WTC11 (cell line): ENCODE results near the gene KLF11. TPM values are rescaled to one million over a fixed set of nuclear protein-coding genes. Genes with fewer than 3 reads are reported as not detected.

ENCODE experiments used
- ATAC-seq: fragments of 200-7000 bp; cut with Tn5 transposase; 2 replicates; pipeline ENCODE4 v1.10.0; 2021; ENCODE audit warnings: mild to moderate bottlenecking, moderate library complexity
- CTCF ChIA-PET: fragments of 300-600 bp; sonication (Branson Sonifier 250); formaldehyde crosslinking; loops from one replicate; lab custom pipeline; 2021; ENCODE audit warnings: antibody characterized with exemption; lab: Charles Lee
- POLR2A ChIA-PET: fragments of 350-600 bp; sonication (Branson Sonifier 250); formaldehyde crosslinking; loops from one replicate; lab custom pipeline; 2021; ENCODE audit warnings: antibody characterized with exemption; lab: Charles Lee
- DNase-seq: peaks from one replicate; pipeline ENCODE4 v3.0.0; 2021; ENCODE audit warnings: low spot score
- H3K27ac Mint-ChIP-seq: 2 replicates; pipeline ENCODE4 v1.8.0; 2021; ENCODE audit warnings: mixed read lengths
- H3K27me3 Mint-ChIP-seq: 2 replicates; pipeline ENCODE4 v1.8.0; 2021; ENCODE audit warnings: low read depth, mild to moderate bottlenecking, moderate library complexity, mixed read lengths
- H3K36me3 Mint-ChIP-seq: 2 replicates; pipeline ENCODE4 v1.8.0; 2021; ENCODE audit warnings: mixed read lengths
- H3K4me1 Mint-ChIP-seq: 2 replicates; pipeline ENCODE4 v1.8.0; 2022; ENCODE audit warnings: mixed read lengths
- H3K4me3 Mint-ChIP-seq: 2 replicates; pipeline ENCODE4 v1.8.0; 2021; ENCODE audit warnings: mild to moderate bottlenecking, moderate library complexity, mixed read lengths
- H3K9me3 Mint-ChIP-seq: 2 replicates; pipeline ENCODE4 v1.8.0; 2021; ENCODE audit warnings: mixed read lengths
- ATF1 ChIP-seq: sonication (generic); formaldehyde crosslinking; IDR thresholded peaks from 2 replicates; pipeline ENCODE4 v1.8.1; 2023; ENCODE audit warnings: mild to moderate bottlenecking, moderate library complexity, missing genetic modification reagents
- CREM ChIP-seq: sonication (generic); formaldehyde crosslinking; IDR thresholded peaks from 2 replicates; pipeline ENCODE4 v1.8.1; 2022; ENCODE audit warnings: mild to moderate bottlenecking, missing genetic modification reagents, moderate library complexity
- HMGA2 ChIP-seq: fragments of 250-450 bp; sonication (Bioruptor Pico); IDR thresholded peaks from 2 replicates; pipeline ENCODE4 v1.4.0; 2021; ENCODE audit warnings: mild to moderate bottlenecking, moderate library complexity
- NFYB ChIP-seq: sonication (generic); formaldehyde crosslinking; conservative IDR thresholded peaks from 2 replicates; pipeline ENCODE4 v1.8.0; 2022; ENCODE audit warnings: low read depth, missing genetic modification reagents
- NR2C2 ChIP-seq: sonication (generic); formaldehyde crosslinking; IDR thresholded peaks from 2 replicates; pipeline ENCODE4 v1.8.0; 2022; ENCODE audit warnings: mild to moderate bottlenecking, missing genetic modification reagents
- OVOL2 ChIP-seq: fragments of 250-450 bp; sonication (Bioruptor Pico); IDR thresholded peaks from 2 replicates; pipeline ENCODE4 v1.9.0; 2021; ENCODE audit warnings: mild to moderate bottlenecking, borderline replicate concordance
- SMAD3 ChIP-seq: sonication (generic); formaldehyde crosslinking; IDR thresholded peaks from 2 replicates; pipeline ENCODE4 v1.8.0; 2022; ENCODE audit warnings: missing genetic modification reagents, mild to moderate bottlenecking, borderline replicate concordance
- ZNF138 ChIP-seq: sonication (generic); formaldehyde crosslinking; conservative IDR thresholded peaks from 2 replicates; pipeline ENCODE4 v1.8.1; 2022; ENCODE audit warnings: mild to moderate bottlenecking, moderate library complexity, missing genetic modification reagents
- total RNA-seq: library from RNA; stranded (reverse); gene quantifications from 3 replicates; pipeline ENCODE4 v1.2.3, GENCODE V29; 2021
- TF ChIP-seq, protein P1 (sequence below): sonication (generic); formaldehyde crosslinking; IDR thresholded peaks from 2 replicates; pipeline ENCODE4 v1.8.1; 2023; ENCODE audit warnings: mild to moderate bottlenecking, moderate library complexity, missing genetic modification reagents
- TF ChIP-seq, protein P2 (sequence below): sonication (generic); formaldehyde crosslinking; conservative IDR thresholded peaks from 2 replicates; pipeline ENCODE4 v1.8.1; 2022; ENCODE audit warnings: mild to moderate bottlenecking, missing genetic modification reagents
- TF ChIP-seq, protein P3 (sequence below): sonication (generic); formaldehyde crosslinking; IDR thresholded peaks from 2 replicates; pipeline ENCODE4 v1.8.1; 2023; ENCODE audit warnings: mild to moderate bottlenecking, missing genetic modification reagents
- TF ChIP-seq, protein P4 (sequence below): sonication (generic); formaldehyde crosslinking; IDR thresholded peaks from 2 replicates; pipeline ENCODE4 v1.8.0; 2022; ENCODE audit warnings: mild to moderate bottlenecking, missing genetic modification reagents
- TF ChIP-seq, protein P5 (sequence below): sonication (generic); formaldehyde crosslinking; IDR thresholded peaks from 2 replicates; pipeline ENCODE4 v1.8.1; 2022; ENCODE audit warnings: mild to moderate bottlenecking, missing genetic modification reagents, moderate library complexity, borderline replicate concordance
- TF ChIP-seq, protein P6 (sequence below): sonication (generic); formaldehyde crosslinking; IDR thresholded peaks from 2 replicates; pipeline ENCODE4 v1.8.0; 2022; ENCODE audit warnings: mild to moderate bottlenecking, missing genetic modification reagents
- TF ChIP-seq, protein P7 (sequence below): sonication (generic); formaldehyde crosslinking; IDR thresholded peaks from 2 replicates; pipeline ENCODE4 v1.8.1; 2023; ENCODE audit warnings: mild to moderate bottlenecking, missing genetic modification reagents, borderline replicate concordance
- TF ChIP-seq, protein P8 (sequence below): sonication (generic); formaldehyde crosslinking; IDR thresholded peaks from 2 replicates; pipeline ENCODE4 v1.8.0; 2023; ENCODE audit warnings: mild to moderate bottlenecking, missing genetic modification reagents
- TF ChIP-seq, protein P9 (sequence below): fragments of 250-450 bp; sonication (Bioruptor Pico); IDR thresholded peaks from 2 replicates; pipeline ENCODE4 v1.9.0; 2021; ENCODE audit warnings: mild to moderate bottlenecking, borderline replicate concordance

KLF11 gene
- total RNA-seq, 1 experiment from 2014 or later = 8.8 TPM

DNA sequence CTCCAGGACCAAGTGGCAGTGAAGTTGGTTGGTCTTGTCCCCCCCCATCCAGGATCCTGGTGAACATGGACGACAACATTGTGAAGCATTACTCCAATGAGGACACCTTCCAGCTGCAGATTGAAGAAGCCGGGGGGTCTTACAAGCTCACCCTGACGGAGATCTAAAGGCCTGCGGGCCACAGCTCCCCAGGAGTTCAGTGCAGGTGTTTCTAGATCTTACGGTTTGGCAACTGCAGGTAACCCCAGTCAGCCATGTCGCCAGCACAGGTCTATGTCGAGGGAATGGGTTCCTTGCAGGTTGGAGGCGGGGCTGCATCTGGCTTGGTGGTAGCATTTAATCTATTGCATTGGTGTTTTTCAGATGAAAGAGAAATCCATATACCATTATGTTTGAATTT lies 42.8 kb upstream of the KLF11 start:
- Mint-ChIP-seq H3K4me3 (no peak overlapping the region), H3K27ac (peak overlapping the region; percentile 89; the same call in 1 of the 2 replicates), H3K9me3 (0 out of 2 replicates have a peak, but pooled peaks cover 3% of the 10 kb centered on the region), H3K27me3 (no peaks in the 10 kb centered on the region), H3K36me3 (no peaks in the 10 kb centered on the region), H3K4me1 (peaks cover 11% of the 10 kb centered on the region)
- ChIA-PET CTCF (interaction anchor here (0.8 kb wide), 1 partner anchor 16 kb away, joined by 5 read pairs; no protein-coding TSS in a partner anchor), POLR2A (no interaction called here)
- ATAC-seq (no peak), DNase-seq (no peak)
- TF ChIP-seq SMAD3 (CRISPR knock-in tag) (no peak), NR2C2 (CRISPR knock-in tag) (no peak), HMGA2 (CRISPR knock-in tag) (no peak), ZNF138 (CRISPR knock-in tag) (no peak), OVOL2 (CRISPR knock-in tag) (no peak), CREM (no peak), ATF1 (CRISPR knock-in tag) (no peak), NFYB (CRISPR knock-in tag) (no peak)
- TF ChIP-seq, protein P1, sequence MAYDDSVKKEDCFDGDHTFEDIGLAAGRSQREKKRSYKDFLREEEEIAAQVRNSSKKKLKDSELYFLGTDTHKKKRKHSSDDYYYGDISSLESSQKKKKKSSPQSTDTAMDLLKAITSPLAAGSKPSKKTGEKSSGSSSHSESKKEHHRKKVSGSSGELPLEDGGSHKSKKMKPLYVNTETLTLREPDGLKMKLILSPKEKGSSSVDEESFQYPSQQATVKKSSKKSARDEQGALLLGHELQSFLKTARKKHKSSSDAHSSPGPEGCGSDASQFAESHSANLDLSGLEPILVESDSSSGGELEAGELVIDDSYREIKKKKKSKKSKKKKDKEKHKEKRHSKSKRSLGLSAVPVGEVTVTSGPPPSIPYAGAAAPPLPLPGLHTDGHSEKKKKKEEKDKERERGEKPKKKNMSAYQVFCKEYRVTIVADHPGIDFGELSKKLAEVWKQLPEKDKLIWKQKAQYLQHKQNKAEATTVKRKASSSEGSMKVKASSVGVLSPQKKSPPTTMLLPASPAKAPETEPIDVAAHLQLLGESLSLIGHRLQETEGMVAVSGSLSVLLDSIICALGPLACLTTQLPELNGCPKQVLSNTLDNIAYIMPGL = no peak
- TF ChIP-seq, protein P2, sequence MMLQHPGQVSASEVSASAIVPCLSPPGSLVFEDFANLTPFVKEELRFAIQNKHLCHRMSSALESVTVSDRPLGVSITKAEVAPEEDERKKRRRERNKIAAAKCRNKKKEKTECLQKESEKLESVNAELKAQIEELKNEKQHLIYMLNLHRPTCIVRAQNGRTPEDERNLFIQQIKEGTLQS (CRISPR knock-in tag) = no peak
- TF ChIP-seq, protein P3, sequence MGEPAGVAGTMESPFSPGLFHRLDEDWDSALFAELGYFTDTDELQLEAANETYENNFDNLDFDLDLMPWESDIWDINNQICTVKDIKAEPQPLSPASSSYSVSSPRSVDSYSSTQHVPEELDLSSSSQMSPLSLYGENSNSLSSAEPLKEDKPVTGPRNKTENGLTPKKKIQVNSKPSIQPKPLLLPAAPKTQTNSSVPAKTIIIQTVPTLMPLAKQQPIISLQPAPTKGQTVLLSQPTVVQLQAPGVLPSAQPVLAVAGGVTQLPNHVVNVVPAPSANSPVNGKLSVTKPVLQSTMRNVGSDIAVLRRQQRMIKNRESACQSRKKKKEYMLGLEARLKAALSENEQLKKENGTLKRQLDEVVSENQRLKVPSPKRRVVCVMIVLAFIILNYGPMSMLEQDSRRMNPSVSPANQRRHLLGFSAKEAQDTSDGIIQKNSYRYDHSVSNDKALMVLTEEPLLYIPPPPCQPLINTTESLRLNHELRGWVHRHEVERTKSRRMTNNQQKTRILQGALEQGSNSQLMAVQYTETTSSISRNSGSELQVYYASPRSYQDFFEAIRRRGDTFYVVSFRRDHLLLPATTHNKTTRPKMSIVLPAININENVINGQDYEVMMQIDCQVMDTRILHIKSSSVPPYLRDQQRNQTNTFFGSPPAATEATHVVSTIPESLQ (CRISPR knock-in tag) = no peak
- TF ChIP-seq, protein P4, sequence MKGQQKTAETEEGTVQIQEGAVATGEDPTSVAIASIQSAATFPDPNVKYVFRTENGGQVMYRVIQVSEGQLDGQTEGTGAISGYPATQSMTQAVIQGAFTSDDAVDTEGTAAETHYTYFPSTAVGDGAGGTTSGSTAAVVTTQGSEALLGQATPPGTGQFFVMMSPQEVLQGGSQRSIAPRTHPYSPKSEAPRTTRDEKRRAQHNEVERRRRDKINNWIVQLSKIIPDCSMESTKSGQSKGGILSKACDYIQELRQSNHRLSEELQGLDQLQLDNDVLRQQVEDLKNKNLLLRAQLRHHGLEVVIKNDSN = no peak
- TF ChIP-seq, protein P5, sequence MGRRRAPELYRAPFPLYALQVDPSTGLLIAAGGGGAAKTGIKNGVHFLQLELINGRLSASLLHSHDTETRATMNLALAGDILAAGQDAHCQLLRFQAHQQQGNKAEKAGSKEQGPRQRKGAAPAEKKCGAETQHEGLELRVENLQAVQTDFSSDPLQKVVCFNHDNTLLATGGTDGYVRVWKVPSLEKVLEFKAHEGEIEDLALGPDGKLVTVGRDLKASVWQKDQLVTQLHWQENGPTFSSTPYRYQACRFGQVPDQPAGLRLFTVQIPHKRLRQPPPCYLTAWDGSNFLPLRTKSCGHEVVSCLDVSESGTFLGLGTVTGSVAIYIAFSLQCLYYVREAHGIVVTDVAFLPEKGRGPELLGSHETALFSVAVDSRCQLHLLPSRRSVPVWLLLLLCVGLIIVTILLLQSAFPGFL (CRISPR knock-in tag) = no peak
- TF ChIP-seq, protein P6, sequence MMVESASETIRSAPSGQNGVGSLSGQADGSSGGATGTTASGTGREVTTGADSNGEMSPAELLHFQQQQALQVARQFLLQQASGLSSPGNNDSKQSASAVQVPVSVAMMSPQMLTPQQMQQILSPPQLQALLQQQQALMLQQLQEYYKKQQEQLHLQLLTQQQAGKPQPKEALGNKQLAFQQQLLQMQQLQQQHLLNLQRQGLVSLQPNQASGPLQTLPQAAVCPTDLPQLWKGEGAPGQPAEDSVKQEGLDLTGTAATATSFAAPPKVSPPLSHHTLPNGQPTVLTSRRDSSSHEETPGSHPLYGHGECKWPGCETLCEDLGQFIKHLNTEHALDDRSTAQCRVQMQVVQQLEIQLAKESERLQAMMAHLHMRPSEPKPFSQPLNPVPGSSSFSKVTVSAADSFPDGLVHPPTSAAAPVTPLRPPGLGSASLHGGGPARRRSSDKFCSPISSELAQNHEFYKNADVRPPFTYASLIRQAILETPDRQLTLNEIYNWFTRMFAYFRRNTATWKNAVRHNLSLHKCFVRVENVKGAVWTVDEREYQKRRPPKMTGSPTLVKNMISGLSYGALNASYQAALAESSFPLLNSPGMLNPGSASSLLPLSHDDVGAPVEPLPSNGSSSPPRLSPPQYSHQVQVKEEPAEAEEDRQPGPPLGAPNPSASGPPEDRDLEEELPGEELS (CRISPR knock-in tag) = no peak
- TF ChIP-seq, protein P7, sequence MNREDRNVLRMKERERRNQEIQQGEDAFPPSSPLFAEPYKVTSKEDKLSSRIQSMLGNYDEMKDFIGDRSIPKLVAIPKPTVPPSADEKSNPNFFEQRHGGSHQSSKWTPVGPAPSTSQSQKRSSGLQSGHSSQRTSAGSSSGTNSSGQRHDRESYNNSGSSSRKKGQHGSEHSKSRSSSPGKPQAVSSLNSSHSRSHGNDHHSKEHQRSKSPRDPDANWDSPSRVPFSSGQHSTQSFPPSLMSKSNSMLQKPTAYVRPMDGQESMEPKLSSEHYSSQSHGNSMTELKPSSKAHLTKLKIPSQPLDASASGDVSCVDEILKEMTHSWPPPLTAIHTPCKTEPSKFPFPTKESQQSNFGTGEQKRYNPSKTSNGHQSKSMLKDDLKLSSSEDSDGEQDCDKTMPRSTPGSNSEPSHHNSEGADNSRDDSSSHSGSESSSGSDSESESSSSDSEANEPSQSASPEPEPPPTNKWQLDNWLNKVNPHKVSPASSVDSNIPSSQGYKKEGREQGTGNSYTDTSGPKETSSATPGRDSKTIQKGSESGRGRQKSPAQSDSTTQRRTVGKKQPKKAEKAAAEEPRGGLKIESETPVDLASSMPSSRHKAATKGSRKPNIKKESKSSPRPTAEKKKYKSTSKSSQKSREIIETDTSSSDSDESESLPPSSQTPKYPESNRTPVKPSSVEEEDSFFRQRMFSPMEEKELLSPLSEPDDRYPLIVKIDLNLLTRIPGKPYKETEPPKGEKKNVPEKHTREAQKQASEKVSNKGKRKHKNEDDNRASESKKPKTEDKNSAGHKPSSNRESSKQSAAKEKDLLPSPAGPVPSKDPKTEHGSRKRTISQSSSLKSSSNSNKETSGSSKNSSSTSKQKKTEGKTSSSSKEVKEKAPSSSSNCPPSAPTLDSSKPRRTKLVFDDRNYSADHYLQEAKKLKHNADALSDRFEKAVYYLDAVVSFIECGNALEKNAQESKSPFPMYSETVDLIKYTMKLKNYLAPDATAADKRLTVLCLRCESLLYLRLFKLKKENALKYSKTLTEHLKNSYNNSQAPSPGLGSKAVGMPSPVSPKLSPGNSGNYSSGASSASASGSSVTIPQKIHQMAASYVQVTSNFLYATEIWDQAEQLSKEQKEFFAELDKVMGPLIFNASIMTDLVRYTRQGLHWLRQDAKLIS (CRISPR knock-in tag) = no peak
- TF ChIP-seq, protein P8, sequence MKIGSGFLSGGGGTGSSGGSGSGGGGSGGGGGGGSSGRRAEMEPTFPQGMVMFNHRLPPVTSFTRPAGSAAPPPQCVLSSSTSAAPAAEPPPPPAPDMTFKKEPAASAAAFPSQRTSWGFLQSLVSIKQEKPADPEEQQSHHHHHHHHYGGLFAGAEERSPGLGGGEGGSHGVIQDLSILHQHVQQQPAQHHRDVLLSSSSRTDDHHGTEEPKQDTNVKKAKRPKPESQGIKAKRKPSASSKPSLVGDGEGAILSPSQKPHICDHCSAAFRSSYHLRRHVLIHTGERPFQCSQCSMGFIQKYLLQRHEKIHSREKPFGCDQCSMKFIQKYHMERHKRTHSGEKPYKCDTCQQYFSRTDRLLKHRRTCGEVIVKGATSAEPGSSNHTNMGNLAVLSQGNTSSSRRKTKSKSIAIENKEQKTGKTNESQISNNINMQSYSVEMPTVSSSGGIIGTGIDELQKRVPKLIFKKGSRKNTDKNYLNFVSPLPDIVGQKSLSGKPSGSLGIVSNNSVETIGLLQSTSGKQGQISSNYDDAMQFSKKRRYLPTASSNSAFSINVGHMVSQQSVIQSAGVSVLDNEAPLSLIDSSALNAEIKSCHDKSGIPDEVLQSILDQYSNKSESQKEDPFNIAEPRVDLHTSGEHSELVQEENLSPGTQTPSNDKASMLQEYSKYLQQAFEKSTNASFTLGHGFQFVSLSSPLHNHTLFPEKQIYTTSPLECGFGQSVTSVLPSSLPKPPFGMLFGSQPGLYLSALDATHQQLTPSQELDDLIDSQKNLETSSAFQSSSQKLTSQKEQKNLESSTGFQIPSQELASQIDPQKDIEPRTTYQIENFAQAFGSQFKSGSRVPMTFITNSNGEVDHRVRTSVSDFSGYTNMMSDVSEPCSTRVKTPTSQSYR (CRISPR knock-in tag) = no peak
- TF ChIP-seq, protein P9, sequence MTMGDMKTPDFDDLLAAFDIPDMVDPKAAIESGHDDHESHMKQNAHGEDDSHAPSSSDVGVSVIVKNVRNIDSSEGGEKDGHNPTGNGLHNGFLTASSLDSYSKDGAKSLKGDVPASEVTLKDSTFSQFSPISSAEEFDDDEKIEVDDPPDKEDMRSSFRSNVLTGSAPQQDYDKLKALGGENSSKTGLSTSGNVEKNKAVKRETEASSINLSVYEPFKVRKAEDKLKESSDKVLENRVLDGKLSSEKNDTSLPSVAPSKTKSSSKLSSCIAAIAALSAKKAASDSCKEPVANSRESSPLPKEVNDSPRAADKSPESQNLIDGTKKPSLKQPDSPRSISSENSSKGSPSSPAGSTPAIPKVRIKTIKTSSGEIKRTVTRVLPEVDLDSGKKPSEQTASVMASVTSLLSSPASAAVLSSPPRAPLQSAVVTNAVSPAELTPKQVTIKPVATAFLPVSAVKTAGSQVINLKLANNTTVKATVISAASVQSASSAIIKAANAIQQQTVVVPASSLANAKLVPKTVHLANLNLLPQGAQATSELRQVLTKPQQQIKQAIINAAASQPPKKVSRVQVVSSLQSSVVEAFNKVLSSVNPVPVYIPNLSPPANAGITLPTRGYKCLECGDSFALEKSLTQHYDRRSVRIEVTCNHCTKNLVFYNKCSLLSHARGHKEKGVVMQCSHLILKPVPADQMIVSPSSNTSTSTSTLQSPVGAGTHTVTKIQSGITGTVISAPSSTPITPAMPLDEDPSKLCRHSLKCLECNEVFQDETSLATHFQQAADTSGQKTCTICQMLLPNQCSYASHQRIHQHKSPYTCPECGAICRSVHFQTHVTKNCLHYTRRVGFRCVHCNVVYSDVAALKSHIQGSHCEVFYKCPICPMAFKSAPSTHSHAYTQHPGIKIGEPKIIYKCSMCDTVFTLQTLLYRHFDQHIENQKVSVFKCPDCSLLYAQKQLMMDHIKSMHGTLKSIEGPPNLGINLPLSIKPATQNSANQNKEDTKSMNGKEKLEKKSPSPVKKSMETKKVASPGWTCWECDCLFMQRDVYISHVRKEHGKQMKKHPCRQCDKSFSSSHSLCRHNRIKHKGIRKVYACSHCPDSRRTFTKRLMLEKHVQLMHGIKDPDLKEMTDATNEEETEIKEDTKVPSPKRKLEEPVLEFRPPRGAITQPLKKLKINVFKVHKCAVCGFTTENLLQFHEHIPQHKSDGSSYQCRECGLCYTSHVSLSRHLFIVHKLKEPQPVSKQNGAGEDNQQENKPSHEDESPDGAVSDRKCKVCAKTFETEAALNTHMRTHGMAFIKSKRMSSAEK (CRISPR knock-in tag) = no peak
